NCI-H2196 (cell line): ENCODE results near the gene WDR75.
"Not testable (repeated sequence)": the region's sequence is repeated elsewhere in the genome, so short reads cannot be mapped to it uniquely, and the experiment has no call there.

ENCODE experiments used
- DNase-seq: peaks from one replicate; lab custom pipeline; 2025; ENCODE audit not compliant: unreplicated experiment; lab: John Stamatoyannopoulos, UW

WDR75 gene

GRCh38 chr2:189440644-189440946 is 679 bp upstream of the WDR75 start:
- DNase-seq = no peak

- no peak for DNase-seq
Measured at GRCh38 chr2:189441709-189442074, 418 bp downstream of the WDR75 start.

DNA sequence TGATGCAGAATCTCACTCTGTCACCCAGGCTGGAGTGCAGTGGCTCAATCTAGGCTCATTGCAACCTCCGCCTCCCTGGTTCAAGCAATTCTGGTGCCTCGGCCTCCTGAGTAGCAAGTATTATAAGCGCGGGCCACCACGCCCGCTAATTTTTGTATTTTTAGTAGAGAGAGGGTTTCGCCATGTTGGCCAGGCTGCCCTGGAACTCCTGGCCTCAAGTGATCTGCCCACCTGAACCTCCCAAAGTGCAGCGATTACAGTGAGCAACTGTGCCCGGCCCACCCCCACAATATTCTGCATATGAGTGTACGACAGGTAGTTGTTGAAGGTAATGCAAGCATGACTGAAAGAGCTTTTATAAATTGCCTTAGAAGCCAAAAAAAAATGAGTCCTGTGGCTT is 1.2 kb downstream of the WDR75 start:
- DNase-seq = no peak

GRCh38 chr2:189444322-189444721 is 3.0 kb downstream of the WDR75 start:
- no peak for DNase-seq

- DNase-seq = no peak
Measured at GRCh38 chr2:189446780-189447179, 5.5 kb downstream of the WDR75 start.

- no peak for DNase-seq
Measured at GRCh38 chr2:189454009-189454408, 12.7 kb downstream of the WDR75 start.

GRCh38 chr2:189465076-189465475 is 23.8 kb downstream of the WDR75 start:
- no peak for DNase-seq

- DNase-seq = no peak
Measured at GRCh38 chr2:189465478-189465877, 24.2 kb downstream of the WDR75 start.

GRCh38 chr2:189466046-189466445 is 24.8 kb downstream of the WDR75 start:
- DNase-seq = no peak

DNA sequence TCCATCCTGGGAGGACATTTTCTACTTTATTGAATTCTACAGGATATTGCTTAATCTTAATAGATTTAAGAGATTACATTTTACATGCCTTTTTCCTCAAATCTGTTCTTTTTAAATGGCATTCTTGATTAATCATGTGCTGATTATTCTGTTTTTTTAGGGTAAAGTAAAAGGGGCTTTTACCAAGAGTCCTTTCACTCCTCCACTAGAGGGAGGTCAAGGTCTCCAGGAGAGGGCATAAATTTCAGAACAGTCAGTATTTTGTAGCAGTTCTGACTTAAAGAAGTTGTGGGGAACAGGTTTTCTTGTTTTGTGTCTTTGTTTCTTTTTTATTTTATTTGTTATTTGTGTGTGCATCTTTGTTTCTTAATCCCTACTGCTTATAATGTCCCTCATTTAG is 25.4 kb downstream of the WDR75 start:
- no peak for DNase-seq

DNA sequence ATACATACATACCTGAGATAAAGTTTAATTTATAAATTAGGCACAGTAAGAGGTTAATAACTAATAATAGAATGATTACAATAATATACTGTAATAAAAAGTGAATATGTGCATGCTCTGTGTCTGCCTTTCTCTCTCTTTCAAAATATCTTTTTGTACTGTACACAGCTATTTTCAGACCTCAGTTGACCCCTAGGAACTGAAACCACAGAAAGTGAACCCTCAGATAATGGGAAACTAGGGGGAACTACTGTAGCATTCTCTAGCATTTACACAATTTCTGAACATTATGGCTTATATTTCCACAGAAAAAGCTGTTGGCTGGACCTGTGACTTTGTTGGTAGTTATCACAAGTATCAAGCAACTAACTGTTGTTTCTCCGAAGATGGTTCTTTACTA is 25.9 kb downstream of the WDR75 start:
- no peak for DNase-seq

- DNase-seq = no peak
Measured at GRCh38 chr2:189467593-189467992, 26.3 kb downstream of the WDR75 start.

DNA sequence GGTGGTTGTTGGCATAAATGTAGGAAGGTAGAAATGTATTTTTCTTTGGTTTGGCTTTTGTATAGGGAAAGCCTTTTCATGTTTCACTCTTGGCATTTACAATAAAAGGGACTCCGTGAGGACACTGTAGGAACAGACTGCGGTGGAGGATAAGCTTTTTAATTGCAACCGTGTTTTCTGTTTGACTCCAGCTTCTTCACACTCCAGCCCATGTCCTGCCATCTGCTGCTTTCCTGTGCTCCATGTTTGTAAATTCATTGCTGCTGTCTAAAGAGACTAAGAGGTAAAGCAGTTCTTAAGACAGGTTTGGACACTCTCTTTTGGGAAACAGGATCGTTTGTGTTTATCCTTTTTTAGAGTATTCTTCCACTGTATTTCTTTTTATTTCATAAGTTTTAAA is 33.3 kb downstream of the WDR75 start:
- DNase-seq = no peak

DNA sequence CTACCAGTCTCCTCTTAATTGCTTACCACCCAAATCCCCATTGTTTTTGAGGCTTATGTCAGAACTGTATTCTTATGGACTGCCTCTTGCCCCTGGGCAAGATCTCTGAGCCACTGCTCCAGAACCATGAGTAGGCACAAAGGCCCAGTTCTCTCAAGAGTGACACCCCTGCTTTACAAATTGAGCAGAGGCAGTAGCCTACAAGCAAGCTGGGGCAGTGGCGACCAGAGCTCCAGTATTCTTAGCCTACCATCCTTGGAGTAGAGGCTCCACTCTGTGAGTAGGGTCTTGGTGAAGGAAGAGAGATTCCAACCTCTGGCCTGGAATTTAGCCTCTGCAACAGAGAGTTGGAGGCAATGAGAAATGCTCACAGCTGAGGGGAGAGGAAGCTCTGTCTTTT is 36.5 kb downstream of the WDR75 start:
- DNase-seq = no peak

DNA sequence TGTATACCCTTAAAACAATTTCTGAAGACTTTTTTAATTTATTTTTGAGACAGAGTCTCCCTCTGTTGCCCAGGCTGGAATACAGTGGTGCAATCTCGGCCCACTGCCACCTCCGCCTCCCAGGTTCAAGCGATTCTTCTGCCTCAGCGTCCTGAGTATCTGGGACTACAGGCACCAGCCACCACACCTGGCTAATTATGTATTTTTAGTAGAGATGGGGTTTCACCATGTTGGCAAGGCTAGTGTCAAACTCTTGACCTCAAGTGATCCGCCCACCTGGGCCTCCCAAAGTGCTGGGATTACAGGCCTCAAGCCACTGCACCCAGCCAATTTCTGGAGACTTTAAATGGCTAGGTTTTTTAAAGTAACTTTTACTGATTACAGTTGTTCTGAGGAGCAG is 37.0 kb downstream of the WDR75 start:
- not testable (repeated sequence) for DNase-seq

DNA sequence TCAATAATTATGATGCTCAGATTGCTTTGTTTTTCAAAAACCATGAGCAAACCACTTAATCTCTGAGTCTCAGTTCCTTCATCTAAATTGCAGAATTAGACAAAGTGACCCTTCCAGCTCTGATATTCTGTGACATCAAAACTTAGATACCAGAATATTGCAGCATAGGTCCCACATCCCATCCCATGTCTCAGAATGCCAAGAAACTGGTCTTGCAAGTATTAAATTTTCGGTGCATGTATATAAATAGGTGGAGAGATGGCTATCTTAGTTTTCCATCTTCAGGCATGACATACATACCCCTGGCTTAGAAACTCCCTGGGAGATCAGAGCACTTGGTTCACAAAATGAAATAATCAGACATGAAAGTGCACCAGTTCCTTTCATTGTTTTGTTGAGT is 39.8 kb downstream of the WDR75 start:
- DNase-seq = no peak

DNA sequence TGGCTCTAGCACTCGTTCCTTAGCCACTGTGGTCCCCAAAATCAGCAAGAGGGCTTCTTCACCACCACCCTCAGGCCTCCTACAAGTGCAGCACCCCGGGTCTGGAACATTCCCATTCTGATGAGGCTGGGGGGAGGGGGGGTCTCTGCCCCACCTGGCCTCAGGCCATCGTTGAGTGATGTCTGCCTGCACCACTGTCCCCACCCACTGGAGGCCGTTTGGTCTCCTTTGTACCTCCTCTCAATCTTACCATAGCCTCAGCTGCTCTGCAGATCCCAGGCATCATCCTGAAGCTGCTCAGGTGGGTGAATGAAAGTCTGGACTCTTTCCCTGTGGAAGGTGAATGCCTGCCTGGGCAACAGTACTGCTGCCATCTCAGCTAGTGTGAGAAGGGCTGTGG is 42.3 kb downstream of the WDR75 start:
- no peak for DNase-seq

GRCh38 chr2:189483980-189484740 is 42.9 kb downstream of the WDR75 start:
- no peak for DNase-seq

DNA sequence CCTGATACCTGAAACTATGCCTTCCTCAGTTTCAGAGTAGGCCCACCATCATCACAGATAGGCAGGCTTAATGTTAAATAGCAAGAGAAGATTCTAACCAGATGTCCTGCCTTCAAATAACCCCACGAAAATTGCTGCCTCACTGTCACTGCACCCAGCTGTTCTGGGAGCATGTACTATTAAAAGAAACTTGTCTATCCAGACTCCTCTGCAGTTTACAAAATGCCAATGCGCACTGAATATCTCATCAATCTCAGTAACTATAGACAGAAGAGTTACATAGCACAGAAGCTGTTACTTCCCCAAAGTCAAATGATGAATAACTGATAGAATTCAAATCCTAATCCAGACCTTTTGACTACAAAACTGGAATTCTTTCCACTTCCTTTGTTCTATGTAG is 43.9 kb downstream of the WDR75 start:
- DNase-seq = no peak

DNA sequence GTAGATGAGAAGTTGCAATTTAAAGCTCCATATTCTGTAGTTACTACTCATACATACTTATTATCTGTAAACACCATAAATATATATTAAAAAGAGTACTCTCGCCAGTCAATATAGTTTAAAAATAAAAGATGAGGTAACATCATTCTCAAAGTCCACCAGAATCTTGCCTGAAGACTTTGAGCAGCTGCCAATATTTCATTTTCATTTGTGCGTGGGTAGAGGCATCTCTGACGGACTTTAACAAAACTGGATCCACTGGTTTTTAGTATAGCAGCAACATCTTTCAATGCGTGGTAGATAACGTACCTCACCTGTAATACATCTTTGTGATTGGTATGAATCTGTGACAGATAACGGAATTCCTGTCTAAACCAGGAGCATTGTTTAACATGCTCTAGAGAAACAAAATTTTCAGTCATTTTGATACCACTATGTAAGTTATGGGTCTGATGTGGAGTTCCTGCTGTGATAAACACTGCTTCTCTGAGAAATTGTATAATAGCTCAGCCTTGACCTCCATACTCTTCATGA is 45.0 kb downstream of the WDR75 start:
- no peak for DNase-seq

GRCh38 chr2:189487283-189488007 is 46.2 kb downstream of the WDR75 start:
- no peak for DNase-seq

DNA sequence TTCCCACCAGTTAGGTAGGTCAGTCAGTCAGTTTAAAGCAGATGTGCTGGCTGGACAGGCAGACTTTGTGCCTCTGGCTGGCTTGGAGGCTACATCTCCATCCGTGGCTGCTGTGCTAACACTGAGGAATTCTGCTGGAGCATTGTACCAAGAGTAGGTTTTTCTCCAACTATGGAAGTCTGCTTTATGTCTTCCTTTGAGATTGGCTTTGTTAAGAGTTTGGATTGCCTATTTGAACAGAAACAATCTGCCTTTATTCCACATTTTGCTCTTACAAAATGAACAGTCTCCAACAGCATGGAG is 46.7 kb downstream of the WDR75 start:
- DNase-seq = no peak

GRCh38 chr2:189492451-189492850 is 51.2 kb downstream of the WDR75 start:
- DNase-seq = no peak
